Measurements from ENCODE around the gene UBE2N. TPM values are rescaled to one million over a fixed set of nuclear protein-coding genes. Genes with fewer than 3 reads are reported as not detected.

The UBE2N gene
- total and polyA plus RNA-seq, 10 of the 15 experiments (the other 5 are each of a cell fraction or from before 2014, with no cell fraction given): 243 to 945 (median 443) TPM

- Histone ChIP-seq H3K4me3 (no peak overlapping the region), H3K27ac (ENCODE audit: control insufficient read depth, insufficient read depth) (no peak overlapping the region), H3K9ac (ENCODE audit: control insufficient read depth, insufficient read depth, low read length) (no peak overlapping the region), H3K27me3 (replicated peaks in 1 of 2; ENCODE audit: control insufficient read depth in 2 of 2, insufficient read depth in 2 of 2, low read length in 1 of 2) (no peaks in the 10 kb centered on the region), H3K79me2 (ENCODE audit: control insufficient read depth, insufficient read depth, low read length) (no peaks in the 10 kb centered on the region), H3K4me2 (ENCODE audit: control insufficient read depth, insufficient read depth) (no peak overlapping the region), H3K36me3 (ENCODE audit: control insufficient read depth in 2 of 2, insufficient read depth in 2 of 2, low read length in 1 of 2) (no peaks in the 10 kb centered on the region), H3K9me3 (replicated peaks; ENCODE audit: control insufficient read depth, insufficient read depth, low read length) (no peaks in the 10 kb centered on the region), H4K20me1 (ENCODE audit: control insufficient read depth, insufficient read depth) (no peaks in the 10 kb centered on the region), H2AFZ (ENCODE audit: control insufficient read depth, low read depth, low read length) (no peak overlapping the region), H3K4me1 (ENCODE audit: control insufficient read depth, insufficient read depth, low read length) (peaks cover 13% of the 10 kb centered on the region)
- ChIA-PET POLR2A (no interaction called here), SMC1A (ENCODE audit: uncharacterized antibody, unreplicated experiment) (no interaction called here), CTCF (no interaction called here), RAD21 (ENCODE audit: unreplicated experiment) (no interaction called here)
- WGBS (ENCODE audit: insufficient coverage, insufficient replicate concordance, low lambda C conversion rate, missing lambda C conversion rate): 93% methylated on average over 4 of the region's 4 CpGs
- intact Hi-C loops (cut with micrococcal nuclease; ENCODE audit: unreplicated experiment): no loop called here
- in situ Hi-C loops (cut with MboI): no loop called here
- ATAC-seq (no peak), FAIRE-seq (no peak), DNase-seq (ENCODE audit: low read depth, low spot score) (no peak)
- BruUV-seq (replicated peaks): no TSS peak
- TF ChIP-seq RFX5 (IDR thresholded peaks at IDR 0.05; ENCODE audit: low read depth, low read length) (no peak), WRNIP1 (IDR thresholded peaks at IDR 0.05; ENCODE audit: borderline replicate concordance, low read depth, low read length) (no peak), NFXL1 (IDR thresholded peaks at IDR 0.05; ENCODE audit: borderline replicate concordance) (no peak), ELK1 (IDR thresholded peaks at IDR 0.05; ENCODE audit: low read depth, low read length) (no peak), FOXK2 (IDR thresholded peaks at IDR 0.05) (no peak), NR2C2 (IDR thresholded peaks at IDR 0.05; ENCODE audit: borderline replicate concordance, control insufficient read depth, insufficient read length, low read depth) (no peak), SIN3A (IDR thresholded peaks at IDR 0.05; ENCODE audit: low read depth, low read length) (no peak), BRCA1 (IDR thresholded peaks at IDR 0.05; ENCODE audit: low read depth, low read length) (no peak), E2F4 (IDR thresholded peaks at IDR 0.05; ENCODE audit: low read depth, low read length) (no peak)
Measured at GRCh38 chr12:93366422-93366821, 75.3 kb downstream of the UBE2N start.
